DOHH2 (cell line): ENCODE results near the gene TRPV4.

Experiments
- H3F3A ChIP-seq: fragments of 200-600 bp; sonication (generic), shearing (Covaris generic); 2 replicates; pipeline ENCODE4 v1.6.0; 2016; ENCODE audit warnings: antibody characterized with exemption, mild to moderate bottlenecking; ENCODE audit not compliant: control insufficient read depth, insufficient read depth
- H3K27ac ChIP-seq: fragments of 200-600 bp; sonication (generic); 2 replicates; pipeline ENCODE4 v1.5.1; 2014; ENCODE audit warnings: low read depth, mild to moderate bottlenecking, low read length, moderate library complexity
- H3K27me3 ChIP-seq: fragments of 200-600 bp; sonication (generic); 2 replicates; pipeline ENCODE4 v1.6.1; 2014; ENCODE audit warnings: mild to moderate bottlenecking, low read length, mixed read lengths; ENCODE audit not compliant: control insufficient read depth
- H3K36me3 ChIP-seq: fragments of 200-600 bp; sonication (generic); 2 replicates; pipeline ENCODE4 v1.6.1; 2014; ENCODE audit warnings: mild to moderate bottlenecking, low read length, moderate library complexity, mixed read lengths; ENCODE audit not compliant: control insufficient read depth
- H3K4me1 ChIP-seq: fragments of 200-600 bp; sonication (generic); 2 replicates; pipeline ENCODE4 v1.6.1; 2014; ENCODE audit warnings: mild to moderate bottlenecking, low read length, mixed read lengths; ENCODE audit not compliant: control insufficient read depth
- H3K4me2 ChIP-seq: fragments of 200-600 bp; sonication (generic); 2 replicates; pipeline ENCODE4 v1.6.0; 2014; ENCODE audit warnings: mild to moderate bottlenecking, low read length, moderate library complexity
- H3K4me3 ChIP-seq: fragments of 200-600 bp; sonication (generic); 2 replicates; pipeline ENCODE4 v1.5.1; 2014; ENCODE audit warnings: mild to moderate bottlenecking, low read length, mixed read lengths
- H3K79me2 ChIP-seq: fragments of 200-600 bp; sonication (generic); 2 replicates; pipeline ENCODE4 v1.6.1; 2014; ENCODE audit warnings: mild to moderate bottlenecking, low read length, mixed read lengths; ENCODE audit not compliant: control insufficient read depth
- H3K9me2 ChIP-seq: fragments of 200-600 bp; sonication (generic); replicated peaks from 2 replicates; pipeline ENCODE4 v1.6.1; 2014; ENCODE audit warnings: mild to moderate bottlenecking, low read length, mixed read lengths; ENCODE audit not compliant: control insufficient read depth
- H3K9me3 ChIP-seq: fragments of 200-600 bp; sonication (generic); 2 replicates; pipeline ENCODE4 v1.6.1; 2014; ENCODE audit warnings: antibody characterized with exemption, low read length, mixed read lengths; ENCODE audit not compliant: control insufficient read depth, insufficient read depth
- H4K20me1 ChIP-seq: fragments of 200-600 bp; sonication (generic); 2 replicates; pipeline ENCODE4 v1.6.0; 2014; ENCODE audit warnings: low read depth, mild to moderate bottlenecking, antibody characterized with exemption, low read length, moderate library complexity; ENCODE audit not compliant: control insufficient read depth, insufficient read depth
- EZH2phosphoT487 ChIP-seq: fragments of 200-600 bp; sonication (generic); IDR thresholded peaks from 2 replicates; pipeline ENCODE4 v1.6.1; 2017; ENCODE audit warnings: borderline replicate concordance, mild to moderate bottlenecking, antibody characterized with exemption, low read length, moderate library complexity, mixed read lengths
- TF ChIP-seq, protein P1 (sequence below): fragments of 200-600 bp; sonication (generic); IDR thresholded peaks from one replicate; pipeline ENCODE4 v1.5.1; 2014; ENCODE audit warnings: antibody characterized with exemption, mild to moderate bottlenecking, low read depth, low read length; ENCODE audit not compliant: poor library complexity, severe bottlenecking

Gene TRPV4

DNA sequence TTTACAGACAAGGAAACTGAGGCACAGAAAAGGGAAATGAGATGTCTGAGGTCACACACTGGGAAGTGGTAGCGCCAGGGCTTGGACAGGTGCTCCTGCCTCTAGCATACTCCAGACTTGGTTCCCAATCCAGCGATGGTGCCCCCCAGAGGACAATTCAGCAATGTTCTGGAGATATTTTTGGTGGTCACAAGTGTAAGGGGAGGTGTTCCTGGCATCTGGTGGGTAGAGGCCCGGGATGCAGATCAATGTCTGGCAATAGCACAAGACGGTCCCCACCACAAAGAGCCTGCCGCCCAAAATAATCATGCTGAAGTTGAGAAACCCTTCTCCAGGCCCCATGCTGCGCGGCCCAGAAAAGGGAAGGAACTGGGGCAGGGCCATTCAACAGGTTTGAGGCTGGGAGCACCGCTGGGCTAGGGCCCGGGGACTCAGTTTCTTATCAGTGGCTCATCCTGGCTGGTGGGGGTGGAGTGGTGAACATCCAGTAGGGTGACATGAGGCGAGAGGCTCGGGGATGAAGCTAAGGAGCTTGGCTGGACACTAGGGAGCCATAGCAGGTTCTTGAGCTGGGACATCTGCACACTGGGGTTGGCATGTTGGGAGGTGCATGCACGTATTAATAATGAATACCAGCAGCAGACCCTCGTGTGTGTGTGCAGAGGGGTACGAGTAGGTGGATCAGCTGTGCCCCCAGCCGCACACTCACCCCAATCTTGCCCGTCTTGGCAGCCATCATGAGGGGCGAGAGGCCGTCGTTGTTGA lies 35.1 kb downstream of the TRPV4 start:
- H3K4me2 ChIP-seq, result no peak overlapping the region
- H3F3A ChIP-seq, result no peaks in the 10 kb centered on the region
- no peaks in the 10 kb centered on the region for H4K20me1 ChIP-seq
- H3K27me3 ChIP-seq, result no peaks in the 10 kb centered on the region
- H3K9me3 ChIP-seq, result no peaks in the 10 kb centered on the region
- no peaks in the 10 kb centered on the region for H3K4me1 ChIP-seq
- no peaks in the 10 kb centered on the region for H3K9me2 ChIP-seq
- H3K79me2 ChIP-seq, result no peaks in the 10 kb centered on the region
- H3K36me3 ChIP-seq, result no peaks in the 10 kb centered on the region
- no peak overlapping the region for H3K4me3 ChIP-seq
- no peak overlapping the region for H3K27ac ChIP-seq
- TF ChIP-seq, protein P1, sequence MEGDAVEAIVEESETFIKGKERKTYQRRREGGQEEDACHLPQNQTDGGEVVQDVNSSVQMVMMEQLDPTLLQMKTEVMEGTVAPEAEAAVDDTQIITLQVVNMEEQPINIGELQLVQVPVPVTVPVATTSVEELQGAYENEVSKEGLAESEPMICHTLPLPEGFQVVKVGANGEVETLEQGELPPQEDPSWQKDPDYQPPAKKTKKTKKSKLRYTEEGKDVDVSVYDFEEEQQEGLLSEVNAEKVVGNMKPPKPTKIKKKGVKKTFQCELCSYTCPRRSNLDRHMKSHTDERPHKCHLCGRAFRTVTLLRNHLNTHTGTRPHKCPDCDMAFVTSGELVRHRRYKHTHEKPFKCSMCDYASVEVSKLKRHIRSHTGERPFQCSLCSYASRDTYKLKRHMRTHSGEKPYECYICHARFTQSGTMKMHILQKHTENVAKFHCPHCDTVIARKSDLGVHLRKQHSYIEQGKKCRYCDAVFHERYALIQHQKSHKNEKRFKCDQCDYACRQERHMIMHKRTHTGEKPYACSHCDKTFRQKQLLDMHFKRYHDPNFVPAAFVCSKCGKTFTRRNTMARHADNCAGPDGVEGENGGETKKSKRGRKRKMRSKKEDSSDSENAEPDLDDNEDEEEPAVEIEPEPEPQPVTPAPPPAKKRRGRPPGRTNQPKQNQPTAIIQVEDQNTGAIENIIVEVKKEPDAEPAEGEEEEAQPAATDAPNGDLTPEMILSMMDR, result peak; percentile 56
- no peak for TF ChIP-seq EZH2phosphoT487

GRCh38 chr12:109796057-109796456 lies 37.1 kb downstream of the TRPV4 start:
- no peaks in the 10 kb centered on the region for H3K27me3 ChIP-seq
- H3K36me3 ChIP-seq, result no peaks in the 10 kb centered on the region
- no peak overlapping the region for H3K27ac ChIP-seq
- no peak overlapping the region for H3K4me3 ChIP-seq
- H3K9me3 ChIP-seq, result no peaks in the 10 kb centered on the region
- no peaks in the 10 kb centered on the region for H3K9me2 ChIP-seq
- H3K79me2 ChIP-seq, result no peaks in the 10 kb centered on the region
- TF ChIP-seq, protein P1, result no peak
- TF ChIP-seq EZH2phosphoT487, result no peak
- H3F3A ChIP-seq, result no peaks in the 10 kb centered on the region
- no peaks in the 10 kb centered on the region for H4K20me1 ChIP-seq
- H3K4me1 ChIP-seq, result no peaks in the 10 kb centered on the region
- H3K4me2 ChIP-seq, result no peak overlapping the region

DNA sequence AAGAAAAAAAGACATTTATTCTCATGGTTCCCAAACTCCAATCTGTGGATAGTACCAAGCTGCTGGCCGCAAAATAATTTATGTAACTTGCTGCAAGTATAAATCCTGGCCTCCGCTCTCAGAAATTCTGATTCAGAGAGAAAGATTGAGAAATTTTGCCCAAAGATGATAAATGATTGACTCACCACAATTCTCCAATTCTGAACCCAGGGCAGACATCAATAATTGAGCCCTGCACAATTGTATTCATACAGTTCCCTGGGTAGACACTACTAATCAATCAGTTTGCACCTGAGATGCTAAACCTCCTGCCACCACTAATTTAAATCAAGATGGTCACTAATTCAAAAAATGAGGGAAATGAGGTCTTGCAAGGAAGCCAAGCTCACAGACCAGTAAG lies 38.2 kb downstream of the TRPV4 start:
- no peak overlapping the region for H3K4me3 ChIP-seq
- no peak overlapping the region for H3K27ac ChIP-seq
- no peaks in the 10 kb centered on the region for H3F3A ChIP-seq
- H4K20me1 ChIP-seq, result no peaks in the 10 kb centered on the region
- no peaks in the 10 kb centered on the region for H3K4me1 ChIP-seq
- H3K27me3 ChIP-seq, result no peaks in the 10 kb centered on the region
- H3K79me2 ChIP-seq, result no peaks in the 10 kb centered on the region
- H3K36me3 ChIP-seq, result no peaks in the 10 kb centered on the region
- H3K9me2 ChIP-seq, result no peaks in the 10 kb centered on the region
- no peak overlapping the region for H3K4me2 ChIP-seq
- H3K9me3 ChIP-seq, result no peaks in the 10 kb centered on the region
- TF ChIP-seq, protein P1, result no peak
- no peak for TF ChIP-seq EZH2phosphoT487
